ENCODE data around the gene GLRX3.

DNA sequence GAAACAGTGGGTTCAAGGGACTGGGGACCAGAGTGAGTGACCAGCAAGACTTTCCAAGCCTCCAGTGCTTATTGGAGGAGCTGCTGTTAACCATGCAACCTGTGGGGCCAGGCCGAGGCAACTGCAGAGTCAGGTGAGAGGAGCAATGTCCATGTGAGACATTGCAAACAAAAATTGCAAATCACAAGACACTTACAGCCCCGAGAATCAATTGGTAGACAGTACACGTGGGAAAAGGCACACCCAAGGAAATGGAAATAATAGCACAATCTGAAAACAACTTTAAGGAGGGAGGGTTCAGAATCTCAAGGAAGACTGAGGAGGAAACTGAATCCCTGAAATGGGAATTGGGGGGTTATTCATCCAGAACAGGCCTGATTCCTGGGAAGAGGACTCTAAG is 72.6 kb downstream of the GLRX3 start:
- TF ChIP-seq, protein P1, sequence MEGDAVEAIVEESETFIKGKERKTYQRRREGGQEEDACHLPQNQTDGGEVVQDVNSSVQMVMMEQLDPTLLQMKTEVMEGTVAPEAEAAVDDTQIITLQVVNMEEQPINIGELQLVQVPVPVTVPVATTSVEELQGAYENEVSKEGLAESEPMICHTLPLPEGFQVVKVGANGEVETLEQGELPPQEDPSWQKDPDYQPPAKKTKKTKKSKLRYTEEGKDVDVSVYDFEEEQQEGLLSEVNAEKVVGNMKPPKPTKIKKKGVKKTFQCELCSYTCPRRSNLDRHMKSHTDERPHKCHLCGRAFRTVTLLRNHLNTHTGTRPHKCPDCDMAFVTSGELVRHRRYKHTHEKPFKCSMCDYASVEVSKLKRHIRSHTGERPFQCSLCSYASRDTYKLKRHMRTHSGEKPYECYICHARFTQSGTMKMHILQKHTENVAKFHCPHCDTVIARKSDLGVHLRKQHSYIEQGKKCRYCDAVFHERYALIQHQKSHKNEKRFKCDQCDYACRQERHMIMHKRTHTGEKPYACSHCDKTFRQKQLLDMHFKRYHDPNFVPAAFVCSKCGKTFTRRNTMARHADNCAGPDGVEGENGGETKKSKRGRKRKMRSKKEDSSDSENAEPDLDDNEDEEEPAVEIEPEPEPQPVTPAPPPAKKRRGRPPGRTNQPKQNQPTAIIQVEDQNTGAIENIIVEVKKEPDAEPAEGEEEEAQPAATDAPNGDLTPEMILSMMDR (IDR thresholded peaks at IDR 0.05): no peak
- no peak for TF ChIP-seq POLR2A (IDR thresholded peaks at IDR 0.05)
